ENCODE data around the gene GPATCH4.
"Not testable (repeated sequence)": the region's sequence is repeated elsewhere in the genome, so short reads cannot be mapped to it uniquely, and the experiment has no call there.

The GPATCH4 gene

GRCh38 chr1:156601122-156601830 lies at the start of gene GPATCH4:
GPATCH4 (minus strand) TSS chr1:156601479.
- DNase-seq (ENCODE audit: low spot score), result peak; percentile 92

GRCh38 chr1:156648951-156649350 lies 47.7 kb upstream of the GPATCH4 start:
- DNase-seq (ENCODE audit: low spot score), result no peak

- DNase-seq (ENCODE audit: low spot score), result no peak
These were observed 47.2 kb upstream of the GPATCH4 start for GRCh38 chr1:156648496-156648895.

GRCh38 chr1:156647351-156647750 lies 46.1 kb upstream of the GPATCH4 start:
- no peak for DNase-seq (ENCODE audit: low spot score)

- DNase-seq (ENCODE audit: low spot score), result no peak
These were observed 45.5 kb upstream of the GPATCH4 start for GRCh38 chr1:156646738-156647211.

GRCh38 chr1:156645666-156646065 lies 44.4 kb upstream of the GPATCH4 start:
- no peak for DNase-seq (ENCODE audit: low spot score)

- no peak for DNase-seq (ENCODE audit: low spot score)
These were observed 43.8 kb upstream of the GPATCH4 start for GRCh38 chr1:156645056-156645455.

GRCh38 chr1:156644640-156645039 lies 43.4 kb upstream of the GPATCH4 start:
- no peak for DNase-seq (ENCODE audit: low spot score)

GRCh38 chr1:156644146-156644545 lies 42.9 kb upstream of the GPATCH4 start:
- no peak for DNase-seq (ENCODE audit: low spot score)

GRCh38 chr1:156643778-156644092 lies 42.5 kb upstream of the GPATCH4 start:
- no peak for DNase-seq (ENCODE audit: low spot score)

GRCh38 chr1:156643049-156643777 lies 41.9 kb upstream of the GPATCH4 start:
- DNase-seq (ENCODE audit: low spot score), result no peak

- no peak for DNase-seq (ENCODE audit: low spot score)
These were observed 41.2 kb upstream of the GPATCH4 start for GRCh38 chr1:156642265-156643048.

GRCh38 chr1:156641761-156642264 lies 40.5 kb upstream of the GPATCH4 start, which contains the start of gene BCAN:
BCAN (plus strand) TSS chr1:156642117; CDS start chr1:156646055, 3,938 bp downstream.
- peak; percentile 32 for DNase-seq (ENCODE audit: low spot score)

GRCh38 chr1:156640842-156641706 lies 39.8 kb upstream of the GPATCH4 start:
- DNase-seq (ENCODE audit: low spot score), result no peak

- DNase-seq (ENCODE audit: low spot score), result no peak
These were observed 38.4 kb upstream of the GPATCH4 start for GRCh38 chr1:156639601-156640101.

GRCh38 chr1:156638189-156638985 lies 37.1 kb upstream of the GPATCH4 start:
- DNase-seq (ENCODE audit: low spot score), result no peak

GRCh38 chr1:156632355-156632754 lies 31.1 kb upstream of the GPATCH4 start:
- DNase-seq (ENCODE audit: low spot score), result no peak

- not testable (repeated sequence) for DNase-seq (ENCODE audit: low spot score)
These were observed 29.9 kb upstream of the GPATCH4 start for GRCh38 chr1:156631152-156631551.

- no peak for DNase-seq (ENCODE audit: low spot score)
These were observed 28.7 kb upstream of the GPATCH4 start for GRCh38 chr1:156629823-156630449.

GRCh38 chr1:156627313-156627880 lies 26.1 kb upstream of the GPATCH4 start:
- peak; percentile 47 for DNase-seq (ENCODE audit: low spot score)
